Mesenchymal stem cell (in vitro differentiated cells and primary cell): ENCODE data around the gene DUX4.
"Not testable (repeated sequence)": the region's sequence is repeated elsewhere in the genome, so short reads cannot be mapped to it uniquely, and the experiment has no call there.

Experiments
- DNase-seq: peaks from one replicate; pipeline ENCODE4 v3.0.0-alpha.2; 2013
- H2AFZ ChIP-seq: one replicate; pipeline ENCODE4 v1.6.1; 2013; ENCODE audit warnings: low read depth, mild to moderate bottlenecking, control low read depth, inconsistent platforms, low read length, moderate library complexity
- H2AK5ac ChIP-seq: 2 replicates; pipeline ENCODE4 v1.6.1; 2013; ENCODE audit warnings: low read length, moderate library complexity, mild to moderate bottlenecking, inconsistent platforms; ENCODE audit not compliant: severe bottlenecking
- H2BK120ac ChIP-seq: one replicate; pipeline ENCODE4 v1.6.1; 2013; ENCODE audit warnings: low read depth, mild to moderate bottlenecking, inconsistent platforms, low read length, moderate library complexity
- H2BK12ac ChIP-seq, 2 experiments: one replicate each; pipeline ENCODE4 v1.6.1; 2013; ENCODE audit warnings: inconsistent platforms in 2 of 2, low read length in 2 of 2, mild to moderate bottlenecking in 2 of 2, moderate library complexity in 2 of 2, control low read depth in 1 of 2
- H2BK15ac ChIP-seq: one replicate; pipeline ENCODE4 v1.6.1; 2013; ENCODE audit warnings: mild to moderate bottlenecking, low read depth, inconsistent platforms; ENCODE audit not compliant: poor library complexity, severe bottlenecking
- H2BK5ac ChIP-seq: 2 replicates; pipeline ENCODE4 v1.6.1; 2013; ENCODE audit warnings: low read depth, mild to moderate bottlenecking, low read length, control low read depth, inconsistent platforms; ENCODE audit not compliant: poor library complexity, severe bottlenecking
- H3K14ac ChIP-seq, 2 experiments: one replicate each; pipeline ENCODE4 v1.6.1; 2013; ENCODE audit warnings: inconsistent platforms in 2 of 2, low read length in 2 of 2, control low read depth in 1 of 2, mild to moderate bottlenecking in 1 of 2, moderate library complexity in 1 of 2
- H3K18ac ChIP-seq, 2 experiments: one replicate each; pipeline ENCODE4 v1.6.1; 2013; ENCODE audit warnings: inconsistent platforms in 2 of 2, low read length in 2 of 2, control low read depth in 1 of 2, low read depth in 1 of 2, mild to moderate bottlenecking in 1 of 2
- H3K23ac ChIP-seq, 2 experiments: one replicate each; pipeline ENCODE4 v1.6.1; 2013; ENCODE audit warnings: inconsistent platforms in 2 of 2, low read length in 2 of 2, mild to moderate bottlenecking in 2 of 2, moderate library complexity in 2 of 2, control low read depth in 1 of 2
- H3K27ac ChIP-seq: 2 replicates; pipeline ENCODE4 v1.5.1; 2013; ENCODE audit warnings: mild to moderate bottlenecking, moderate library complexity, low read length, control low read depth, inconsistent platforms; ENCODE audit not compliant: poor library complexity, severe bottlenecking
- H3K27me3 ChIP-seq, 2 experiments: 2 replicates each; pipeline versions ENCODE4 v1.6.1 to v1.7.0; 2013; ENCODE audit warnings: low read length in 2 of 2, mild to moderate bottlenecking in 2 of 2, moderate library complexity in 2 of 2, control low read depth in 1 of 2, inconsistent platforms in 1 of 2; ENCODE audit not compliant: control insufficient read depth in 1 of 2, insufficient read depth in 1 of 2
- H3K36me3 ChIP-seq, 2 experiments: 2 replicates each; pipeline versions ENCODE4 v1.6.1 to v1.7.0; 2013; ENCODE audit warnings: low read length in 2 of 2, control low read depth in 1 of 2, inconsistent platforms in 1 of 2, low read depth in 1 of 2, mild to moderate bottlenecking in 1 of 2; ENCODE audit not compliant: insufficient read depth in 2 of 2, control insufficient read depth in 1 of 2
- H3K4ac ChIP-seq, 2 experiments: one replicate each; pipeline ENCODE4 v1.6.1; 2013; ENCODE audit warnings: inconsistent platforms in 2 of 2, low read length in 2 of 2, mild to moderate bottlenecking in 2 of 2, moderate library complexity in 2 of 2, control low read depth in 1 of 2, low read depth in 1 of 2
- H3K4me1 ChIP-seq: 2 replicates; pipeline ENCODE4 v1.6.1; 2013; ENCODE audit warnings: low read depth, low read length, control low read depth; ENCODE audit not compliant: control insufficient read depth, insufficient read depth
- H3K4me2 ChIP-seq: 2 replicates; pipeline ENCODE4 v1.6.1; 2013; ENCODE audit warnings: low read length, mild to moderate bottlenecking, inconsistent platforms; ENCODE audit not compliant: poor library complexity, severe bottlenecking
- H3K4me3 ChIP-seq, 2 experiments: 2 replicates each; pipeline versions ENCODE4 v1.5.1 to v1.7.0; 2013; ENCODE audit warnings: low read length in 2 of 2, mild to moderate bottlenecking in 2 of 2, control low read depth in 1 of 2, low read depth in 1 of 2; ENCODE audit not compliant: insufficient read depth in 1 of 2
- H3K79me1 ChIP-seq: replicated peaks from 2 replicates; pipeline ENCODE4 v1.6.1; 2013; ENCODE audit warnings: mild to moderate bottlenecking, control low read depth, low read length, inconsistent platforms; ENCODE audit not compliant: poor library complexity, severe bottlenecking
- H3K9ac ChIP-seq: 2 replicates; pipeline ENCODE4 v1.7.0; 2013; ENCODE audit warnings: mild to moderate bottlenecking, low read length, moderate library complexity
- H3K9me3 ChIP-seq: 2 replicates; pipeline ENCODE4 v1.7.0; 2013; ENCODE audit warnings: mild to moderate bottlenecking, low read length; ENCODE audit not compliant: control insufficient read depth
- H4K8ac ChIP-seq: one replicate; pipeline ENCODE4 v1.6.1; 2013; ENCODE audit warnings: inconsistent platforms, mild to moderate bottlenecking, low read length, moderate library complexity
- H4K91ac ChIP-seq: one replicate; pipeline ENCODE4 v1.6.1; 2013; ENCODE audit warnings: mild to moderate bottlenecking, low read length, inconsistent platforms
- WGBS: methylation state at CpG from one replicate; pipeline ENCODE4 v1.1.7; 2013; ENCODE audit warnings: mixed read lengths; 5-methylcytosine and 5-hydroxymethylcytosine counted together

The DUX4 gene

GRCh38 chr4:190179030-190179739 is 5.6 kb downstream of the DUX4 start:
- not testable (repeated sequence) for H4K91ac ChIP-seq, H3K9me3 ChIP-seq, H2AK5ac ChIP-seq, H2BK15ac ChIP-seq, H2BK12ac ChIP-seq, H3K27ac ChIP-seq, H3K9ac ChIP-seq, H3K4me3 ChIP-seq, H2BK5ac ChIP-seq, DNase-seq, H3K4ac ChIP-seq, H2AFZ ChIP-seq, H4K8ac ChIP-seq, H3K18ac ChIP-seq, H3K4me2 ChIP-seq, H2BK120ac ChIP-seq, H3K79me1 ChIP-seq, H3K23ac ChIP-seq, H3K14ac ChIP-seq, H3K36me3 ChIP-seq, H3K4me1 ChIP-seq, H3K27me3 ChIP-seq
- WGBS = 47% methylated on average over 1 of the region's 2 CpGs

- H2BK5ac ChIP-seq, H2AK5ac ChIP-seq, H3K4me3 ChIP-seq, H3K79me1 ChIP-seq, H2BK12ac ChIP-seq, H3K9ac ChIP-seq, H2AFZ ChIP-seq, H3K23ac ChIP-seq, H3K27me3 ChIP-seq, H3K14ac ChIP-seq, H4K91ac ChIP-seq, H3K36me3 ChIP-seq, H3K4me2 ChIP-seq, H3K18ac ChIP-seq, DNase-seq, H4K8ac ChIP-seq, H3K27ac ChIP-seq, H3K4me1 ChIP-seq, H2BK120ac ChIP-seq, H2BK15ac ChIP-seq, H3K9me3 ChIP-seq, H3K4ac ChIP-seq: not testable (repeated sequence)
- no CpG with 5 or more reads among the region's 2 CpGs for WGBS
Observed at GRCh38 chr4:190179740-190180094, 6.1 kb downstream of the DUX4 start.

- not testable (repeated sequence) for H3K23ac ChIP-seq, DNase-seq, H4K91ac ChIP-seq, H3K14ac ChIP-seq, H3K27me3 ChIP-seq, H3K9me3 ChIP-seq, H3K9ac ChIP-seq, H3K4ac ChIP-seq, H3K27ac ChIP-seq, H4K8ac ChIP-seq, H2AFZ ChIP-seq, H3K4me3 ChIP-seq, H2BK5ac ChIP-seq, H3K79me1 ChIP-seq, H2BK15ac ChIP-seq, H3K4me2 ChIP-seq, H3K4me1 ChIP-seq, H3K18ac ChIP-seq, H2BK12ac ChIP-seq, H2AK5ac ChIP-seq, H3K36me3 ChIP-seq, H2BK120ac ChIP-seq
- WGBS = no CpG with 5 or more reads among the region's 1 CpG
Observed at GRCh38 chr4:190180947-190181346, 7.4 kb downstream of the DUX4 start.

DNA sequence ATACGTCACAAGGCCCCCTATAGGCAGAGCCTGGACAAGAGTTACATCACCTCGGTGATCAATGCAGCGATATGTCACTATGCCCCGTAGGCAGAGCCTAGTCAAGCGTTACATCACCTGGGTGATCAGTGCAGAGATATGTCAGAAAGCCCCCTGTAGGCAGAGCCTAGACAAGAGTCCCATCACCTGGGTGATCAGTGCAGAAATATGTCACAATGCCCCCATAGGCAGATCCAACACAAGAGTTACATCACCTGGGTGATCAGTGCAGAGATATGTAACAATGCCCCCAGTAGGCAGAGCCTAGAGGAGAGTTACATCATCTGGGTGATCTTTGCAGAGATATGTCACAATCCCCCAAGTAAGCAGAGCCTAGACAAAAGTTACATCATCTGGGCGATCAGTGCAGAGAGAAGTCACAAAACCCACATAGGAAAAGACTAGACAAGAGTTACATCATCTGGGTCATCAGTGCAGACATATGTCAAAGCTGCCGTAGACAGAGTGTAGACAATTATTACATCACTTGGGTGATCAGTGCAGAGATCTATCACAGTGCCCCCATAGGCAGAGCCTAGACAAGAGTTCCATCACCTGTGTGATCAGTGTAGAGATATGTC is 8.0 kb downstream of the DUX4 start:
- WGBS = 36% methylated on average over 5 of the region's 7 CpGs
- not testable (repeated sequence) for H3K23ac ChIP-seq, H3K9ac ChIP-seq, H2AK5ac ChIP-seq, H3K4me1 ChIP-seq, DNase-seq, H3K79me1 ChIP-seq, H2AFZ ChIP-seq, H3K4me3 ChIP-seq, H3K27ac ChIP-seq, H3K18ac ChIP-seq, H3K14ac ChIP-seq, H3K9me3 ChIP-seq, H2BK120ac ChIP-seq, H2BK5ac ChIP-seq, H2BK12ac ChIP-seq, H3K27me3 ChIP-seq, H2BK15ac ChIP-seq, H3K4me2 ChIP-seq, H4K8ac ChIP-seq, H3K4ac ChIP-seq, H3K36me3 ChIP-seq, H4K91ac ChIP-seq
